Hepatocyte (in vitro differentiated cells): ENCODE data around the gene SERGEF. TPM values are rescaled to one million over a fixed set of nuclear protein-coding genes. Genes with fewer than 3 reads are reported as not detected.

Experiments
- DNase-seq: peaks from one replicate; pipeline ENCODE4 v3.0.0-alpha.2; 2016; ENCODE audit warnings: low spot score
- H2AFZ ChIP-seq: fragments of 200-600 bp; sonication (generic); 2 replicates; pipeline ENCODE4 v1.6.0; 2016; ENCODE audit warnings: antibody characterized with exemption, mild to moderate bottlenecking
- H3K27ac ChIP-seq: fragments of 200-600 bp; sonication (generic); 2 replicates; pipeline ENCODE4 v1.5.1; 2016; ENCODE audit warnings: mild to moderate bottlenecking
- H3K27me3 ChIP-seq: fragments of 200-600 bp; sonication (generic); 2 replicates; pipeline ENCODE4 v1.6.1; 2016
- H3K36me3 ChIP-seq: fragments of 200-600 bp; sonication (generic); replicated peaks from 2 replicates; pipeline ENCODE4 v1.5.1; 2016; ENCODE audit warnings: low read depth; ENCODE audit not compliant: insufficient read depth
- H3K4me1 ChIP-seq: fragments of 200-600 bp; sonication (generic); 2 replicates; pipeline ENCODE4 v1.5.1; 2016; ENCODE audit warnings: mild to moderate bottlenecking, moderate library complexity; ENCODE audit not compliant: insufficient read depth
- H3K4me2 ChIP-seq: fragments of 200-600 bp; sonication (generic); 2 replicates; pipeline ENCODE4 v1.6.0; 2016
- H3K4me3 ChIP-seq: fragments of 200-600 bp; sonication (generic); 2 replicates; pipeline ENCODE4 v1.5.1; 2016; ENCODE audit warnings: mild to moderate bottlenecking
- H3K79me2 ChIP-seq: fragments of 200-600 bp; sonication (generic); 2 replicates; pipeline ENCODE4 v1.6.0; 2017; ENCODE audit warnings: mild to moderate bottlenecking
- H3K9me2 ChIP-seq: fragments of 200-600 bp; sonication (generic); replicated peaks from 2 replicates; pipeline ENCODE4 v1.6.0; 2017; ENCODE audit warnings: mild to moderate bottlenecking; ENCODE audit not compliant: insufficient read depth
- H3K9me3 ChIP-seq: fragments of 200-600 bp; sonication (generic); 2 replicates; pipeline ENCODE4 v1.5.1; 2016; ENCODE audit warnings: low read depth, mild to moderate bottlenecking
- H4K20me1 ChIP-seq: fragments of 200-600 bp; sonication (generic); 2 replicates; pipeline ENCODE4 v1.6.0; 2016; ENCODE audit warnings: mild to moderate bottlenecking; ENCODE audit not compliant: insufficient read depth, poor library complexity, severe bottlenecking
- CTCF ChIP-seq: fragments of 200-600 bp; sonication (generic); IDR thresholded peaks from 2 replicates; pipeline ENCODE4 v1.5.1; 2016; ENCODE audit warnings: antibody characterized with exemption, mild to moderate bottlenecking; ENCODE audit not compliant: poor library complexity
- EZH2 ChIP-seq: fragments of 200-600 bp; sonication (generic); IDR thresholded peaks from 2 replicates; pipeline ENCODE4 v1.6.1; 2016; ENCODE audit warnings: antibody characterized with exemption, mild to moderate bottlenecking, borderline replicate concordance
- EZH2phosphoT487 ChIP-seq: fragments of 200-600 bp; sonication (generic); IDR thresholded peaks from one replicate; pipeline ENCODE4 v1.6.1; 2018; ENCODE audit warnings: antibody characterized with exemption, mild to moderate bottlenecking, low read depth, moderate library complexity; ENCODE audit not compliant: unreplicated experiment, severe bottlenecking
- WGBS: methylation state at CpG from one replicate; pipeline ENCODE4 v1.1.6; 2016; ENCODE audit warnings: low lambda C conversion rate; ENCODE audit errors: missing lambda C conversion rate; 5-methylcytosine and 5-hydroxymethylcytosine counted together
- polyA plus RNA-seq: library from polyadenylated mRNA; unstranded; fragments of >200 nt; fragmentation: Nextera tagmentation; extraction: Ambion mirVana; gene quantifications from 2 replicates; pipeline ENCODE4 v1.2.1, GENCODE V29; 2016
- total RNA-seq: library from RNA; depleted of rRNA; stranded (reverse); fragments of >200 nt; gene quantifications from 2 replicates; pipeline ENCODE4 v1.2.3, GENCODE V29; 2014

The SERGEF gene
- total and polyA plus RNA-seq, 2 experiments from 2014 or later, result 21.7 to 28.7 TPM

- no peaks in the 10 kb centered on the region for H3K36me3 ChIP-seq
- 95% methylated on average over 6 of the region's 6 CpGs for WGBS
- no peaks in the 10 kb centered on the region for H3K9me3 ChIP-seq
- no peak overlapping the region for H2AFZ ChIP-seq
- H4K20me1 ChIP-seq, result no peaks in the 10 kb centered on the region
- no peaks in the 10 kb centered on the region for H3K4me1 ChIP-seq
- H3K79me2 ChIP-seq, result no peaks in the 10 kb centered on the region
- DNase-seq, result no peak
- H3K27ac ChIP-seq, result no peak overlapping the region
- TF ChIP-seq EZH2phosphoT487 (no peak), EZH2 (no peak), CTCF (no peak)
- no peak overlapping the region for H3K4me2 ChIP-seq
- H3K4me3 ChIP-seq, result no peak overlapping the region
- H3K27me3 ChIP-seq, result no peaks in the 10 kb centered on the region
- H3K9me2 ChIP-seq, result no peaks in the 10 kb centered on the region
These were observed 239.2 kb downstream of the SERGEF start for GRCh38 chr11:17773674-17774073.

- Histone ChIP-seq H2AFZ (no peak overlapping the region), H3K9me3 (no peaks in the 10 kb centered on the region), H3K27me3 (no peaks in the 10 kb centered on the region), H3K9me2 (no peaks in the 10 kb centered on the region), H3K79me2 (no peaks in the 10 kb centered on the region), H3K4me2 (no peak overlapping the region), H3K36me3 (no peaks in the 10 kb centered on the region), H3K4me3 (no peak overlapping the region), H3K27ac (no peak overlapping the region), H4K20me1 (no peaks in the 10 kb centered on the region), H3K4me1 (no peaks in the 10 kb centered on the region)
- WGBS, result 93% methylated on average over 31 of the region's 31 CpGs
- DNase-seq, result no peak
- TF ChIP-seq CTCF (no peak), EZH2 (no peak), EZH2phosphoT487 (no peak)
These were observed 239.9 kb downstream of the SERGEF start for GRCh38 chr11:17772704-17773600.

GRCh38 chr11:17771841-17772401 is 240.9 kb downstream of the SERGEF start:
- no peaks in the 10 kb centered on the region for H4K20me1 ChIP-seq
- 98% methylated on average over 37 of the region's 37 CpGs for WGBS
- TF ChIP-seq EZH2phosphoT487 (no peak), EZH2 (no peak), CTCF (no peak)
- H3K36me3 ChIP-seq, result no peaks in the 10 kb centered on the region
- no peaks in the 10 kb centered on the region for H3K27me3 ChIP-seq
- DNase-seq, result no peak
- H3K4me2 ChIP-seq, result no peak overlapping the region
- no peaks in the 10 kb centered on the region for H3K9me3 ChIP-seq
- no peaks in the 10 kb centered on the region for H3K79me2 ChIP-seq
- H3K4me1 ChIP-seq, result no peaks in the 10 kb centered on the region
- no peaks in the 10 kb centered on the region for H3K9me2 ChIP-seq
- no peak overlapping the region for H2AFZ ChIP-seq
- H3K27ac ChIP-seq, result no peak overlapping the region
- no peak overlapping the region for H3K4me3 ChIP-seq
